Middle frontal gyrus (tissue), 1 donor: ENCODE measurements around the gene EIF4EBP2.

Experiments
- DNase-seq: peaks from one replicate; pipeline ENCODE4 v3.0.0-alpha.2; 2015; ENCODE audit warnings: low spot score; ENCODE audit errors: extremely low spot score

EIF4EBP2 gene

GRCh38 chr10:70432101-70432500, 28.2 kb downstream of the EIF4EBP2 start:
- peak; percentile 47 for DNase-seq

- no peak for DNase-seq
Measured at GRCh38 chr10:70432561-70433263, 28.8 kb downstream of the EIF4EBP2 start.

- DNase-seq = no peak
Measured at GRCh38 chr10:70433581-70434280, 29.8 kb downstream of the EIF4EBP2 start.

DNA sequence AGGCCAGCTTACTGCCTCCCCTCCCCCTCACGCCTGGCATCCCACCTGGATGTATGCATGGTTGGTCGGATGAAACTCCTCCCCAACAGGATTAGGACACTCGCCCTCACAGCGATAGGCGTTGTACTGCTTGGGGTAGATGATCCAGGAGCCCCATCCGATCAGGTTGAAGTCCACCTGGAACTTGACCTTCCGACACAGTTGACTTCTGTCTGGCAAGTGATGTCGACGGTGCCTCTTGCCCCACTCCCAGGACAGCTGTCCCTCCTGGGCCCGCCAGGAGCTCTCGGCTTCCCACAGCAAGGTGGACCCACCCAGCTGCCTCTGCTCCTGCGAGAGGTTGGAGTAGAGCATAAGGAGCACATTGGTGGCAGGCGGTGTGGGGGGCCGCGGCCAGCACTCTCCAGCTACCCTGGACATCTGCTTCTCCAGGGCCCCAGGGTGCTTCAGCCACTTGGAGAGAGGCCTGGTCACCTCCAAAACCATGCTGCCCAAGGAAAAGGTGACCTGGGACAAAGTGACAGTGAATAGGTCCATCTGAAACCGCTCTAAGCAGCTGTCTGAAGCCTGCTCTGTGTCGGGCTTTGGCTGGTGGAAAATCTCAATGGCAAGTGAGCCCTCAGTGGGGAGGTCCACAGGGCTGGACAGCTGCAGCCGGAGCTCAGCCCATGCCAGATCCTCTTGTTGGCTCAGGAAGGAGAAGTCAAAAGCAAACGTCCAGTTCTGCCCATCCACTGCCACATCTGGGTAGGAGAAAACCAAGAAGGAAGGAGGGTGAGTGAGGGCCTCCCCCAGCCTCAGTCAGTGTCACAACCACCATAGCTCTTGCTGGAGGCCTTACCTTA, 31.5 kb downstream of the EIF4EBP2 start:
- no peak for DNase-seq

GRCh38 chr10:70437721-70438120, 33.8 kb downstream of the EIF4EBP2 start:
- no peak for DNase-seq

DNA sequence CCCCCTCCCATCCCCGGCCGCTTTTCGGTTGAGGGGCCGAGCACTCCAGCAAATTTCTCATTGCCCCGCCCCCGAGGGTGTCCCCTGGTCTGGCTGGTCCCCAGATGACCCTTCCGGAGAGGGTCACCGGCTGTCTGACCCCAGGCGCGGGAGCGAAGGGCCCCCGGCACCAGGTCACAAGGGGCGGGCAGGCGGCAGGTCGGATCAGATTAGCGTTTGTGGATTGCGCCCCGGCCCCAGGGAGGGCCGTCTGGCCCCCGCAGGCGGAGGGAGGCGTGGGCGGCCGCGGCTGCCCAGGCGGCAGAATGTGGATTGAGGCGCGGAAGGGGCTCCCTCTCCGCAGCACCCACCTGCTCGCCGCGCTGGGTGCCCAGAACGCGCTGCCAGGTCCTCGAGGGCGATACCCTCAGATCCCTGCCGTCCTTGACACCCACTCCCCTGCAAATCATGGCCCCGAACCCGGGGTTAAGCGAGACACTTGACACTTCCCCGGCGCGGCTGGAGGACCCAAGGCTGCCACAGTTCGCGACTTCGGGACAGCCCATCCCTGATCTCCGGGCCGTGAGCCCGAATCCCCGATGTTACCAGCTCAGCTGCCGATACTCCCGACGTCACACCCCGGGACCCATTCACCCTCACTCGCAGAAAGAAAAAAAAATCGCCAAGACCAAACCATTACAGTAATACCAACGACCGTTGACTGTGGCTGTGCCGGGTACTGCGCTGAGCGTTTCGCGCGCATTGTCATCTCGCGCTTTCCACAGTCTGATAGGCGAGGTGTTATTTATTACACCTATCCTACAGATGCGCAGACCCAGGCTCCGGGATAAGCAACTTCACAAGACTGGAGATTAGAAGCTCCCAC, 36.6 kb downstream of the EIF4EBP2 start:
- DNase-seq = no peak

- no peak for DNase-seq
Measured at GRCh38 chr10:70441161-70441894, 37.4 kb downstream of the EIF4EBP2 start, which contains the start of gene NODAL. TSS of gene NODAL (minus strand) at chr10:70441681. CDS start at chr10:70441667, 14 bp downstream.

GRCh38 chr10:70441895-70442309, 38.0 kb downstream of the EIF4EBP2 start:
- no peak for DNase-seq

DNA sequence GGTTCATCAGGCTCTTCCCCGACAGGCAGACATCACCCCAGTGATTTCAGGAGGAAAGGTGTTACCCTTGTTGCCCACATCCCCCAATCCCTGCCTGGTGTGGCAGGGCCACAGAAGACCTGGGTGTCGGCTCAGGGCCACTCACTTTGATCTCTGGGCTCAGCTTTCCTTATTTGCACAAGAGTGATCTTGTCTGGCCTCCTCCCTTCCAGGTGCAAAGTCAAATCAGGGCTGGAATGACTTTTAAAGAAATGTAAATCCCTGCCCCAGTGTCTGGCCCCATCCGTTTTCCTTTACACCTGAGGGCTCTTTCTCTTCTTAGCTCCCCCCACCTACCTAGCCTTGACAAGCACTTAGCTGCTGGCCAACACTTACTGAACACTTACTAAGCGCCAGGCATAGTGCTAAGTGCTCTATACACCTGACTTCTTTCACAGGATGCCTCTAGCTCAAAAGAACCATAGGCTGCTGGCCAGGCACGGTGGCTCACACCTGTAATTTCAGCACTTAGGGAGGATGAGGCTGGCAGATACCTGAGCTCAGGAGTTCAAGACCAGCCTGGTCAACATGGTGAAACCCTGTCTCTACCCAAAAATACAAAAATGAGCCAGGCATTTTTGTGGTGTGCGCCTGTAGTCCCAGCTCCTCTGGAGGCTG, 38.5 kb downstream of the EIF4EBP2 start:
- DNase-seq = no peak

DNA sequence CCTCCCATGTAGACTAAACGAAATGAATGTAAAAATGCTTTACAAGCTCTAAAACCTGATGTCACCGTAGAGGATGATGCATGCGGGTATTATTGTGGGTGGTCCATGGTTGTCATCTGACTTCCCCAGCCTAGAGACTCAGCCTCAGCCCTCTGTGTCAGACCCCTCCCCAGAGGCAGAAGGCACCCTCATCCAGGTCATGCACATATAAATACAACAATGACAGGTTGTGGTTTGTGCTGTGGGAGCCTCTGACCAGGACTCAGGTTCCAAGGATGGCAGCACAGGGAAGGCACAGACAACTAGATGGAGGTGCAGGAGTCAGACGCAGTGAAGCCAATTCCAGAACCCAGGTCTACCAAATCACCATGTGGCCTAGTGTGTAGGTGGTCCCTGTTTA, 40.8 kb downstream of the EIF4EBP2 start:
- no peak for DNase-seq

GRCh38 chr10:70445718-70446657, 42.0 kb downstream of the EIF4EBP2 start:
- no peak for DNase-seq

DNA sequence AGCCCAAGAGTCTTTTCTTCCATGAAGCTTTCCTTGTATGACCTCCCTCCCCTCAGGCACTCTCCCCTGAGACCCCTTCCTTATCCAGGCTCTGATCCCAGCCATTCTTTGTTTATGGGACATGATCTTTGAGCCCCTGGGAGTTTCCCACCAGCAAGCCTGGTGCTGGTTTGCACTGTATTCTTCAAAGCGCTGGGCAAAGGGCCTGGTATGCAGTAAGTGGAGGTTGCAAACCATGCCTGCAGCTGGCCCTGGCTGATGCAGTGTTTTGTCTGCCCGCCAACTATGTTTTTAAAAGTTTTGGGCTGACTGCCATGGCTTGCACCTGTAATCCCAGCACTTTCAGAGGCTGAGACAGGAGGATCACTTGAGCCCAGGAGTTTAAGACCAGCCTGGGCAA, 44.3 kb downstream of the EIF4EBP2 start:
- no peak for DNase-seq

GRCh38 chr10:70455213-70455630, 51.3 kb downstream of the EIF4EBP2 start:
- no peak for DNase-seq

DNA sequence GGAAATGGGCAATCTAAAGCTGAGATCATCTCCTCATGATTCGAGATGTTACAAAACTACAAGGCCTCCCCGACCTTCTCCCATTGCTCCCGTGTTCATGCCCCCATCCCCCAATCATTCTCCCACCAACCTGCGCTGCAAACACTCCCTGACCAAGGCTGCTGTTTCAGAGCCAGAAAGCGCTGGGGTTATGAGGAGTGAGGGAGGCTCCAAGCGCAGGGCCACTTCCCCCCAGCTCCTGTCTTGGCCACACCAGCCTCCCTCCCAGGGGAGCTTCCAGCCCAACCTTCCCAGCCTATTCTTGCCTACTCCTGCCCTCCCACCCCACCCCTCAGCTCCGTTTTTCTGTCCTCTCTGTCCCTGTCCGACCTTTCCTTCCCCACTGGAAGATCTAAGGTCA, 52.2 kb downstream of the EIF4EBP2 start:
- DNase-seq = no peak

DNA sequence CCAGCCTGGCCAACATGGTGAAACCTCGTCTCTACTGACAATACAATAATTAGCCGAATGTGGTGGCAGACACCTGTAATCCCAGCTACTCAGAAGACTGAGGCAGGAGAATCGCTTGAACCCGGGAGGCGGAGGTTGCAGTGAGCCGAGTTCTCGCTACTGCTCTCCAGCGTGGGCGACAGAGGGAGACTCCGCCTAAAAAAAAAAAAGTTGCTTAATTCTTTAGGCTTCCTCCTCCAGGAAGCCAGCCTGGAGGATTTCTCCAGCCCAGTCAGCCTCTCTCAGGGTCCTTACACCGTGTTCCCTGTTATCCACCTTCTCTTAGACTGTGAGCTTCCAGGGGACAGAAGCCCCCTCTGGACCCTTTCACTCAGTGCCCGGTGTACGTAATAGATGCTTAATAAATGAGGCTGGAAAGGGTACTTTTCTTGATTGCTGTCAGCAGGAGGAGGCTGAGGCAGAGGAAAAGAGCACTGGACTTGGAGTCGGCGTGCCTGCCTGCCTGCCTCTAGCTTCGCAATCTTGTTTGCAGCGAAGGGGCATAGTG, 53.9 kb downstream of the EIF4EBP2 start:
- no peak for DNase-seq

DNA sequence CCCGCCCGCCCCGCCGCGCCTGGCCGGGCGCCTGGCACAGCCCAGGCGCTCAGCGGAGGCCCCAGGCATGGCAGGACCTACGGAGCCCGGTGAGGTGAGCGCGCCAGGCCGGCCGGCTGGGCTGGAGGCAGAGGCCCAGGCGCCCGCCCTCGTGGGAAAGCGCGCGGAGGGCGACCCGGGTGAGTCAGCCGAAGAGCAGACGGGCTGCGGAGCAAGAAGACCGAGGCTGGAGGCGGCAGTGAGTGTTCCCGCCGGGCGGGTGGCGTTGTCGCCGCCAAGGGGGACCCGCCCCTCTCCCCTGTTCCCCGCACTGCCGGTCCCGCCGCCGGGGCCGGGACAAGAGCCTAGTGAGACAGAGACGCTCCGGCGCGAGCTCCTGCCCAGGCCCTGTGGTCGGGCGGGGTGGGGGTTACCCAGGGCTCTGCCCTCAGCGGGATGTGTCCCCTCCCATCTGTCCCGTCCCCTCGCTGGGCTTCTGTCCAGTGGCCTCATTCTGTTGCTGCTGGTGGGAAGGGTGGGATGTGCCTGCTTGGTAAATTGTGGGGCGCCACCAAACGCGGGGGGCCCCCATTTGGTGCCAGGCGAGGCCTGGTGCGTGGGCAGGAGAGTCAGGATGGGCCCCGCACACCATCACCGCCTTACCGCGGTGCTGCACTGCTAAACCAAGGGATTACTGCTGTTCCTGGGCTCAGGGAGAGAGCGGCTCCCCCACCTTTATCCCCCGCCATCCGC, 54.5 kb downstream of the EIF4EBP2 start:
- DNase-seq = no peak

- DNase-seq = no peak
Measured at GRCh38 chr10:70459061-70459773, 55.3 kb downstream of the EIF4EBP2 start.
